Measurements from ENCODE around the gene LCE1B. TPM values are rescaled to one million over a fixed set of nuclear protein-coding genes. Genes with fewer than 3 reads are reported as not detected.

Gene LCE1B
- total and polyA plus RNA-seq, 2 donors from 2014 or later = not detected

- Histone ChIP-seq H3K36me3 (ENCODE audit: control insufficient read depth in 2 of 3, insufficient read depth in 3 of 3, low read length in 3 of 3) (no peaks in the 10 kb centered on the region), H3K4me1 (ENCODE audit: control insufficient read depth in 2 of 3, insufficient read depth in 2 of 3, low read depth in 1 of 3, low read length in 3 of 3) (no peaks in the 10 kb centered on the region), H3K9me3 (ENCODE audit: control insufficient read depth in 2 of 3, insufficient read depth in 1 of 3, low read length in 3 of 3) (no peaks in the 10 kb centered on the region), H3K4me3 (ENCODE audit: low read length in 3 of 3) (no peak within 1 kb of the TSS), H3K27me3 (ENCODE audit: control insufficient read depth, insufficient read depth, low read length) (no peaks in the 10 kb centered on the region), H3K9ac (ENCODE audit: low read length in 3 of 3) (no peak within 1 kb of the TSS), H3K27ac (ENCODE audit: low read depth in 2 of 2, low read length in 2 of 2) (no peak within 1 kb of the TSS)
- intact Hi-C loops (cut with DNase I) = no loop called here
- DNase-seq (no peak), FAIRE-seq (no peak)
- TF ChIP-seq CTCF (IDR thresholded peaks at IDR 0.05; ENCODE audit: borderline replicate concordance, extremely low read depth, insufficient read depth) = no peak
Measured at GRCh38 chr1:152859696-152860095, 47.9 kb downstream of the LCE1B start, which contains the start of gene LCE7A. TSS of gene LCE7A (plus strand) at chr1:152859996. CDS start at chr1:152860698, 702 bp downstream.

GRCh38 chr1:152860129-152860528, 48.4 kb downstream of the LCE1B start:
- no peak for FAIRE-seq
- no peak for DNase-seq
- TF ChIP-seq CTCF (IDR thresholded peaks at IDR 0.05; ENCODE audit: borderline replicate concordance, extremely low read depth, insufficient read depth) = no peak
- intact Hi-C loops (cut with DNase I) = no loop called here
- no peak overlapping the region for H3K9ac ChIP-seq (ENCODE audit: low read length in 3 of 3)
- no peaks in the 10 kb centered on the region for H3K36me3 ChIP-seq (ENCODE audit: control insufficient read depth in 2 of 3, insufficient read depth in 3 of 3, low read length in 3 of 3)
- no peaks in the 10 kb centered on the region for H3K4me1 ChIP-seq (ENCODE audit: control insufficient read depth in 2 of 3, insufficient read depth in 2 of 3, low read depth in 1 of 3, low read length in 3 of 3)
- no peaks in the 10 kb centered on the region for H3K9me3 ChIP-seq (ENCODE audit: control insufficient read depth in 2 of 3, insufficient read depth in 1 of 3, low read length in 3 of 3)
- H3K27ac ChIP-seq (ENCODE audit: low read depth in 2 of 2, low read length in 2 of 2) = no peak overlapping the region
- no peak overlapping the region for H3K4me3 ChIP-seq (ENCODE audit: low read length in 3 of 3)
- no peaks in the 10 kb centered on the region for H3K27me3 ChIP-seq (ENCODE audit: control insufficient read depth, insufficient read depth, low read length)

- FAIRE-seq (no peak), DNase-seq (no peak)
- H3K27ac ChIP-seq (ENCODE audit: low read depth in 2 of 2, low read length in 2 of 2) = no peak overlapping the region
- no peaks in the 10 kb centered on the region for H3K9me3 ChIP-seq (ENCODE audit: control insufficient read depth in 2 of 3, insufficient read depth in 1 of 3, low read length in 3 of 3)
- no peaks in the 10 kb centered on the region for H3K4me1 ChIP-seq (ENCODE audit: control insufficient read depth in 2 of 3, insufficient read depth in 2 of 3, low read depth in 1 of 3, low read length in 3 of 3)
- H3K27me3 ChIP-seq (ENCODE audit: control insufficient read depth, insufficient read depth, low read length) = no peaks in the 10 kb centered on the region
- TF ChIP-seq CTCF (IDR thresholded peaks at IDR 0.05; ENCODE audit: borderline replicate concordance, extremely low read depth, insufficient read depth) = no peak
- H3K9ac ChIP-seq (ENCODE audit: low read length in 3 of 3) = no peak overlapping the region
- no peaks in the 10 kb centered on the region for H3K36me3 ChIP-seq (ENCODE audit: control insufficient read depth in 2 of 3, insufficient read depth in 3 of 3, low read length in 3 of 3)
- no peak overlapping the region for H3K4me3 ChIP-seq (ENCODE audit: low read length in 3 of 3)
- intact Hi-C loops (cut with DNase I) = no loop called here
Measured at GRCh38 chr1:152861374-152861773, 49.6 kb downstream of the LCE1B start.

Other genes starting within 250 kb of the LCE1B start
- not detected for gene LCE3E, start 245.2 kb upstream of the LCE1B start, total RNA-seq
- gene LCE3E, start 245.2 kb upstream of the LCE1B start, polyA plus RNA-seq (ENCODE audit: insufficient read depth, low read depth, low replicate concordance) = not detected
- not detected for gene LCE3D, start 231.5 kb upstream of the LCE1B start, total RNA-seq
- not detected for gene LCE3D, start 231.5 kb upstream of the LCE1B start, polyA plus RNA-seq (ENCODE audit: insufficient read depth, low read depth, low replicate concordance)
- gene LCE3C, start 211.7 kb upstream of the LCE1B start, total RNA-seq = not detected
- not detected for gene LCE3C, start 211.7 kb upstream of the LCE1B start, polyA plus RNA-seq (ENCODE audit: insufficient read depth, low read depth, low replicate concordance)
- gene LCE3B, start 198.2 kb upstream of the LCE1B start, total RNA-seq = not detected
- gene LCE3B, start 198.2 kb upstream of the LCE1B start, polyA plus RNA-seq (ENCODE audit: insufficient read depth, low read depth, low replicate concordance) = not detected
- not detected for gene LCE3A, start 188.9 kb upstream of the LCE1B start, total RNA-seq
- gene LCE3A, start 188.9 kb upstream of the LCE1B start, polyA plus RNA-seq (ENCODE audit: insufficient read depth, low read depth, low replicate concordance) = not detected
- gene LCE2D, start 148.6 kb upstream of the LCE1B start, total RNA-seq = not detected
- gene LCE2D, start 148.6 kb upstream of the LCE1B start, polyA plus RNA-seq (ENCODE audit: insufficient read depth, low read depth, low replicate concordance) = not detected
- gene LCE2C, start 136.7 kb upstream of the LCE1B start, total RNA-seq = not detected
- gene LCE2C, start 136.7 kb upstream of the LCE1B start, polyA plus RNA-seq (ENCODE audit: insufficient read depth, low read depth, low replicate concordance) = not detected
- gene LCE2B, start 125.8 kb upstream of the LCE1B start, total RNA-seq = not detected
- not detected for gene LCE2B, start 125.8 kb upstream of the LCE1B start, polyA plus RNA-seq (ENCODE audit: insufficient read depth, low read depth, low replicate concordance)
- gene LCE2A, start 113.6 kb upstream of the LCE1B start, total RNA-seq = not detected
- not detected for gene LCE2A, start 113.6 kb upstream of the LCE1B start, polyA plus RNA-seq (ENCODE audit: insufficient read depth, low read depth, low replicate concordance)
- gene LCE4A, start 103.8 kb upstream of the LCE1B start, total RNA-seq = not detected
- not detected for gene LCE4A, start 103.8 kb upstream of the LCE1B start, polyA plus RNA-seq (ENCODE audit: insufficient read depth, low read depth, low replicate concordance)
- gene KPRP, start 53.9 kb upstream of the LCE1B start, total RNA-seq = not detected
- gene KPRP, start 53.9 kb upstream of the LCE1B start, polyA plus RNA-seq (ENCODE audit: insufficient read depth, low read depth, low replicate concordance) = not detected
- gene LCE1F, start 36.8 kb upstream of the LCE1B start, total RNA-seq = not detected
- not detected for gene LCE1F, start 36.8 kb upstream of the LCE1B start, polyA plus RNA-seq (ENCODE audit: insufficient read depth, low read depth, low replicate concordance)
- not detected for gene LCE1E, start 25.7 kb upstream of the LCE1B start, total RNA-seq
- not detected for gene LCE1E, start 25.7 kb upstream of the LCE1B start, polyA plus RNA-seq (ENCODE audit: insufficient read depth, low read depth, low replicate concordance)
- not detected for gene LCE1D, start 15.2 kb upstream of the LCE1B start, total RNA-seq
- gene LCE1D, start 15.2 kb upstream of the LCE1B start, polyA plus RNA-seq (ENCODE audit: insufficient read depth, low read depth, low replicate concordance) = not detected
- not detected for gene LCE1C, start 5.3 kb upstream of the LCE1B start, total RNA-seq
- not detected for gene LCE1C, start 5.3 kb upstream of the LCE1B start, polyA plus RNA-seq (ENCODE audit: insufficient read depth, low read depth, low replicate concordance)
- not detected for gene LCE1A, start 15.5 kb downstream of the LCE1B start, total RNA-seq
- not detected for gene LCE1A, start 15.5 kb downstream of the LCE1B start, polyA plus RNA-seq (ENCODE audit: insufficient read depth, low read depth, low replicate concordance)
- not detected for gene LCE6A, start 30.9 kb downstream of the LCE1B start, total RNA-seq
- not detected for gene LCE6A, start 30.9 kb downstream of the LCE1B start, polyA plus RNA-seq (ENCODE audit: insufficient read depth, low read depth, low replicate concordance)
- not detected for gene LCE7A, start 48.0 kb downstream of the LCE1B start, total RNA-seq
- gene LCE7A, start 48.0 kb downstream of the LCE1B start, polyA plus RNA-seq (ENCODE audit: insufficient read depth, low read depth, low replicate concordance) = not detected
- gene SMCP, start 66.4 kb downstream of the LCE1B start, total RNA-seq = not detected
- gene SMCP, start 66.4 kb downstream of the LCE1B start, polyA plus RNA-seq (ENCODE audit: insufficient read depth, low read depth, low replicate concordance) = not detected
- not detected for gene IVL, start 96.6 kb downstream of the LCE1B start, total RNA-seq
- not detected for gene IVL, start 96.6 kb downstream of the LCE1B start, polyA plus RNA-seq (ENCODE audit: insufficient read depth, low read depth, low replicate concordance)
- gene SPRR5, start 135.2 kb downstream of the LCE1B start, total RNA-seq = not detected
- not detected for gene SPRR5, start 135.2 kb downstream of the LCE1B start, polyA plus RNA-seq (ENCODE audit: insufficient read depth, low read depth, low replicate concordance)
- not detected for gene SPRR4, start 158.7 kb downstream of the LCE1B start, total RNA-seq
- gene SPRR4, start 158.7 kb downstream of the LCE1B start, polyA plus RNA-seq (ENCODE audit: insufficient read depth, low read depth, low replicate concordance) = not detected
- not detected for gene SPRR1A, start 172.1 kb downstream of the LCE1B start, total RNA-seq
- not detected for gene SPRR1A, start 172.1 kb downstream of the LCE1B start, polyA plus RNA-seq (ENCODE audit: insufficient read depth, low read depth, low replicate concordance)
- not detected for gene SPRR3, start 189.8 kb downstream of the LCE1B start, total RNA-seq
- gene SPRR3, start 189.8 kb downstream of the LCE1B start, polyA plus RNA-seq (ENCODE audit: insufficient read depth, low read depth, low replicate concordance) = not detected
- not detected for gene SPRR1B, start 219.2 kb downstream of the LCE1B start, total RNA-seq
- not detected for gene SPRR1B, start 219.2 kb downstream of the LCE1B start, polyA plus RNA-seq (ENCODE audit: insufficient read depth, low read depth, low replicate concordance)
- not detected for gene SPRR2D, start 229.1 kb downstream of the LCE1B start, total RNA-seq
- not detected for gene SPRR2D, start 229.1 kb downstream of the LCE1B start, polyA plus RNA-seq (ENCODE audit: insufficient read depth, low read depth, low replicate concordance)
- gene SPRR2A, start 245.5 kb downstream of the LCE1B start, total RNA-seq = 0.60 TPM
- not detected for gene SPRR2A, start 245.5 kb downstream of the LCE1B start, polyA plus RNA-seq (ENCODE audit: insufficient read depth, low read depth, low replicate concordance)

Data from kidney (tissue), 14 donors.